H1 (cell line): Measurements from ENCODE around the gene CRISPLD2. TPM values are rescaled to one million over a fixed set of nuclear protein-coding genes. Genes with fewer than 3 reads are reported as not detected.

ENCODE experiments used
- BACH1 ChIP-seq: IDR thresholded peaks from 2 replicates; pipeline ENCODE4 v1.6.1; 2012; ENCODE audit warnings: low read length, improper control_type of control experiment
- EZH2 ChIP-seq: fragments of 200-600 bp; sonication (generic); IDR thresholded peaks from 2 replicates; pipeline ENCODE4 v1.7.1; 2012; ENCODE audit warnings: low read depth, mild to moderate bottlenecking, moderate library complexity, low read length, inconsistent platforms; ENCODE audit not compliant: severe bottlenecking
- KDM1A ChIP-seq: fragments of 200-600, 300-600 bp; sonication (generic); IDR thresholded peaks from 2 replicates; pipeline ENCODE4 v1.7.1; 2016; ENCODE audit warnings: mild to moderate bottlenecking, low read length, borderline replicate concordance
- SIX5 ChIP-seq: IDR thresholded peaks from 2 replicates; pipeline ENCODE4 v1.6.1; 2011; ENCODE audit warnings: mild to moderate bottlenecking, low read depth, low read length
- TAF1 ChIP-seq: IDR thresholded peaks from 2 replicates; pipeline ENCODE4 v1.6.1; 2011; ENCODE audit warnings: mild to moderate bottlenecking, low read depth, low read length
- ZNF274 ChIP-seq: IDR thresholded peaks from 2 replicates; pipeline ENCODE4 v1.7.0; 2012; ENCODE audit warnings: low read length, borderline replicate concordance; ENCODE audit errors: extremely low read depth
- polyA plus RNA-seq, 7 experiments: library from polyadenylated mRNA; depleted of rRNA in 3 of 7; stranded (reverse) in 5 of 7; unstranded in 2 of 7; fragments of >200 nt in 5 of 7; fragments of 200-250 nt in 2 of 7; gene quantifications; 1 replicate in 5 of 7; 2 replicates in 1 of 7; 4 replicates in 1 of 7; pipeline versions ENCODE4 v1.2.1 to v1.2.3, GENCODE V29; 2011 to 2013; ENCODE audit warnings: missing spikeins in 2 of 7, mixed read lengths in 2 of 7
- total RNA-seq: library from RNA; stranded (reverse); fragmentation: NEBNext Ultra II Directional; extraction: Animal tissue kit (Norgen Biotek cat#: 25700); gene quantifications from 2 replicates; pipeline ENCODE4 v1.2.1, GENCODE V29; 2021

The CRISPLD2 gene
- total and polyA plus RNA-seq, 2 of the 8 experiments (the other 6 are each of a cell fraction or from before 2014, with no cell fraction given): 2.7 to 5.1 TPM

DNA sequence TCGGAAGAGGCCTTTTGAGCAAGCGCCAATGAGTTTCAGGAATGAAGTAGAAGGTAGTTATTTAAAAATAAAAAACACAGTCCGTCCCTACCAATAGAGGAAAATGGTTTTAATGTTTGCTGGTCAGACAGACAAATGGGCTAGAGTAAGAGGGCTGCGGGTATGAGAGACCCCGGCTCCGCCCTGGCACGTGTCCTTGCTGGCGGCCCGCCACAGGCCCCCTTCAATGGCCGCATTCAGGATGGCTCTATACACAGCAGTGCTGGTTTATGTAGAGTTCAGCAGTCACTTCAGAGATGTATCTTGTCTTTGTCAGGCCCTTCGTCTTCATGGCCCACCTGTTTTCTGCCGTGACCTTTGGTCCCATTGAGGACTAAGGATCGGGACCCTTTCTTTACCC lies 87.3 kb downstream of the CRISPLD2 start (continued):
- no peak for TF ChIP-seq SIX5
- TF ChIP-seq BACH1: no peak
- no peak for TF ChIP-seq ZNF274
- no peak for TF ChIP-seq TAF1
- TF ChIP-seq KDM1A: no peak
- no peak for TF ChIP-seq EZH2
